GM21526 (cell line): ENCODE data around the gene TSPAN18.

ENCODE experiments used
- ATAC-seq: cut with Tn5 transposase; IDR thresholded peaks from one replicate; pipeline ENCODE4 v1.9.1; 2021; ENCODE audit warnings: moderate library complexity; ENCODE audit not compliant: unreplicated experiment, low FRiP score

TSPAN18 gene

DNA sequence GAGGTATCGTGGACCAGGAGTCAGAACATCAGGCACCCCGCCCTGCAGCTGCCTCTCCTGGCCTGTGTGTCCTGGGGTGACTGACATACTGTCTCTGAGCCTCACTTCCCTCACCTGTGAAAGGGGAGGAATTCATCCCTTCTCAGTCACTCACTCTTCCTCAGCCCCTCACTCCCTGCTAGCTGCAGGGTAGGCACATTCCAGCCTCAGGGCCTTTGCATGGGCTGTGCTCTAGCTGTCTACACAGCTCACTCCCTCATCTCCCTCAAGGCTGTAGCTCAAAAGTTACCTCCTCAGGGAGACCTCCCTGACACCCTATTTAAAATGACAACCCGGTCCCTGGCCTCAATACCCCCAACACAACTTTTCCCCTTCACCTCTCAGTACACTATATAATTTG is 221.4 kb downstream of the TSPAN18 start:
- ATAC-seq = no peak

DNA sequence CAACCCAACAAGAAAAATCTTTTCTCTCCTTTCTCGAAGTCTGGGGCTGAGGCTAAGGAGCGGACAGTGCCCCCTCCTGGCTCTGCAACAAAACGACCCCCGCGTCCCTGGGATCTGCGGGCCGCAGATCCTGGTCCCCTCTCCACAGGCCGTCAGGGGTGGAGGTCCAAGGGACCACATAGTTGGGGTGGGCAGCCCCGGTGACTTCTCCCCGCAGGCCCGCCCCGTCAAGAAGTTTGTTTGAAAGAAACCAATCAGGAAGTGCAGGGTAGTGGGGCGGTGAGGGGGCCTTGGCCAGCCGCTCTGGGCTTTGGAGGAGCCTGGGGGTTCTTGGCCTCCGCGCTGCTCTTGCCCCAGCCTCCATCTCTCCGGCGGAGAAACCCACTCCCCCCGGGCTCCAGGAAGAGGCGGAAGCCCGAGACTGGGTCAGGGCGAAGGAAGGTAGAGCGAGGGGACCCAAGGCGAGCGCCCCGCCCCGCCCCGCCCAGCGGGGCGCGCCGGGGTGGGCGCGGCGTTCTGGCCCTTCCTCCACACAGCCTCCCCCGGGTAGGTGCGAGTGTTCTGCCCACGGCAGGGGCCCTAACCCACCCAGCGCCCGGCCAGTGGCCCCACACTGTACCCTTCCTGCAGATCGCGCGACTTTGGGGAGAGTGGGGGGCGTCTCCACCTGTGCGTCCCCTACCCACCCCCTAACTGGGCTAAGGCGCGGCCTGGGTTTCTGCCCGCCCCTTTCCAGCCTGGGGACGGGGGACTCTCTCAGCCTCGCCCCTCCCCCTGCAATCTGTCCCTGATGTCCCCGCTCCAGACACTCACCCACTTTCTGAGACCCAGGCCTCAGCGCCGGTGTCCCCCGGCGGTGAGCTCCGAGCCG is 222.6 kb downstream of the TSPAN18 start:
- no peak for ATAC-seq

DNA sequence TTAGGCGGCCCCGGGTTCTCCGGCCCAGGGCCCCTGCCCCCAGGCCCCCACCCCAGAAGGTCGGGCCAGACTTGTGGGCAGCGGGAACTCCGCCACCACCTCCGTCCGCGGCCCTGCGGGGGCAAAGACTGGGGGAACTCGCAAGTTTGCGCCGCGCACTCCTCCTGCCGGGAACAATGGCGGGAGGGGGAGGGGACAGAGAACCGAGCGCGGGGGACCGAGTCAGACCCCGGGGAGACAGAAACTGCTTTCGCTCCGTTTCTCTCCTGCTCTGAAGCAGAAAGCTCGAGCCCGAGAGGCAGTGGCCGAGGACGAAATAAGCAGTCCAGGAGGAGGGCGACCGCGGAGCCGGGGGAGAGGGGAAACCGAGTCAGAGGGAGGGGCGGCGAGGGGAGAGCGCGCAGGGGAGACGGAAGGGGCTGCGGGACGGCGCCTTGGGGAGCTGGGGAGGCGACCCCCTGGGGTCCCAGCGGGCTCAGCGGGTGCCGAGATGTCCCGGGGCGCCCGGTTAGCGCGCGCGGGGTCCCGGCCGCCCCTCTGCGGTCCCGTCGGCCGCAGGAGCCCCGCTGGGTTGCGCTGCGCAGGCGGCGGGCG is 223.4 kb downstream of the TSPAN18 start:
- ATAC-seq = no peak

DNA sequence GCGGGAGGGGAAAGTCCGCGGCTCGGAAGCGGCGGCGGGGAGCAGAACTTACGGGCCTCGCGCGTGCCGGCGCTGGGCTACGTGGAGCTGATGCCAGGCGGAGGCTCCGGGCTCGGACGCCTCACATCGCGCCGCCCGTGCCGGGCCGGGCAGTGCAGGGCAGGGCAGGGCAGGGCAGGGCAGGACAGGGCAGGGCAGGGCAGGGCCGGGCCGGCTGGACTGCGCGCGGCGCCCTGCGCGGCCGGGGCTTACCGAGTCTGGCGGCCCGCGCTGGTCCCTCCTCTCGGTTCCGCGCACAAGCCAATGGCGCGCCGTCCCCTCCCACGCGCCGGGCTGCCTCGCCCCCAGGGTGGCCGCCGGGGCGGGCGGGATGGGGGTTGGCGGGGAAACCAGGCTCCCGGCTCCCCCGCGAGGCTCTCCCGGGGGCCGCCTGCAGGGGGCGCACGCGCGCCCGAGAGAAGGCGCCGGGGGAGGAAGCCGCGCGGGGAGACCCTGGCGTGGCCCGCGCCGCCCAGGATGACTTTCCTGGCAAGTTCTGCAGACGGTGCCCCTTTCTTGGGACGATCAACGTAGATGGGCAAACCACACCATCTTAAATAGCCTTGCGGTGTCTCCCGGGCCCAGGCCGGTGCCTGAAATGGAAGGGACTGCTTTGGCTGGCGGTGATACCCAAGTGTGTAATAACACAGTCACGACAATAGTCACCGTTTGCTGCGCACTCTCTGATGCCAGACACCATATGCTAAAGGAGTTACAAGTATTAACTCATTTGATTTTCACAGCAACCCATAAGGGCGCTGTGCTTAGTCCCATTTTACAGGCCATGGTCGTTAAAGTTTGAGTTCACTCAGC is 224.1 kb downstream of the TSPAN18 start, which contains the start of gene TP53I11:
TP53I11 (minus strand) TSS at position 259 of the 852 bp plus-strand sequence. CDS start 12,548 bp downstream, outside the sequence.
- no peak for ATAC-seq

DNA sequence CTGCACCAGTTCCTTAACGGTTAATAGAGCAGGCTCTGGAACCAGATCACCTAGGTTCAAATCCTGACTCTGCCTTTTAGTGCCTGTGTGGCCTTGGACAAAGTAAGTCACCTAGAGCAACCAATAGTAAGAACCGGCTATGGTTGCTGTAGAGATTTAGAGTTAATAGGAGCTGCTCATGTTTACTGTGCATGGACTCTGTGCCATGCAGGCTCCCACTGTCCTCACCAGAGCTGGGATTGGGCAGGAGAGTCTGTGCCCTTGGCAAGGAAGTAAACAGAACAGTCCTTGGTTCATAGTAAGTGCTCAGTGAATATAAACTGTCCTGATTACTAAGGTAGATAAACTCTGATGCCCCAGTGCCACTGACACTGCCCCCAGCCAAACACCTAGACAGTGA is 225.3 kb downstream of the TSPAN18 start:
- no peak for ATAC-seq

DNA sequence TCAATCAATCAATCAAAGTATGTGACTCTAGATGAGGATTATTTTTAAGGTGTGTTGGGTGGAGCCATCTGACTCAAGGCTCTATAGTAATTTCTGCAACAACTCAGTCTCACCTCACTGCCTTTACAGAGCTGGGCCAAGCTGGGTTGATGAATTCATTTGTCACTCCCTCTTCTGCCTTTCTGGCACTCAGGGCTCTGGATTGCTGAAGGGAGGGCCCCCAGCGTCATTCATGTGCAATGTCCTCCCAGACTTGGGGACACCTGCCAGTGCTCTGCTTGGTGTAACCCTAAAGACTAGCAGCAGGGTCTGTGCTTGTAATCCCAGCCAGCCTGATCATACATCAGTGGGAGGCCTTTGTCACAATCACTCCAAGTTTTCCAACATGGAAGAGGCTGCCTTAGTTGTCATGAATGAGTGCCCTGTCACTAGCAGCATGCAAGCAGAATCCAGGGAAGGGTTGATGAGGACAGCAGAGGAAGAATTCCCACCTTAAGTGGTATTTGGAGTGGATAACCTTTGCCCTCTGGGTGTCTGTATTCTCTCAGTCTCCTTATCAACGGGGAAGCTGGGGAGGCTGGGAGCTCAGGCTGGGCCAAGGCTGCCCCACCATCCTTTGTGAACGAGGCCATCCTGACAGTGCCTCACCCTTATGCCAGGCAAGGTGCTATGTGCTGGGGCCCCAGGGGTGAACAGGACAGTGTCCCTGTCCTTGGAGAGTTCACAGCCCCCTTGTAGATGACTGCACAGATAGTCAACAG is 225.9 kb downstream of the TSPAN18 start:
- ATAC-seq = no peak

DNA sequence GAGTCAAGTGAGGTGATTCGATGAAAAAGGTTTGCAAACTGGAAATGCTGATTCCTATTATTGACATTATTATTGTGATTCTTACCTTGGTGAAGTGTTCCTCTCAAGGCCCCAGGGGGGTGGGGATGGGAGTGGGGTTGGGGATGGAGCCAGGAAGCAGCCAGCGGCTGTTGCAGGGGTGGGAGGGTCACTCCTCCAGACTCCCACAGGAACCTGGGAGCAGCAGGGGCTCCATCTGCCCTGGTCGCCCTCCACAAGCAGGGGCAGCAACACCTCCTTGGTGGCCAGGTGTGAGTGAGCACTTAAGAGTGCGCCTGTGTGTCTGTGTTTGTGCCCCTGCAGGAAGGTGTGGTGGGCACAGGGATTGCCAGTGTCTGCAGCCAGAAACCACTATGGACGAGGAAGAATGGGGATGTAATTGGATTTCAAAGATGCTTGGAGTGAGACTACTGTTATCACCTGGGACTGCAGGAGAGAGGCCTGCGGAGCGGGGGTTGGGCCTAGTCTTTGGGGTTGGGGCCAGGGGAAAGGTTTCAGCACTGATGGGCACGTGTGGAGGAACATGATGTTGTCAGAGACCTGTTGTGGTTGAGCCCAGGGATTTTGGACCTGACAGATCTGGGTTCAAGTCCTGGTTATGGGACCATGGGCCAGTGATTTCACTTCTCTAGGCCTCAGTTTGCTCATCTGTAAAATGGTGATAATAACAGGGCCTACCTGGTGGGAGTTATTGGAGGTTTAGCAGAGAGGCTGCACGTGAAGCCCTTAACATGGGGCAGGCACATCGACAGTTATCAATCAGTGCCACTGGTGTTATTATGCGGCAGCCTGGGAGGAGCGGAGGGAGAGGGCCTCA is 227.5 kb downstream of the TSPAN18 start:
- no peak for ATAC-seq

DNA sequence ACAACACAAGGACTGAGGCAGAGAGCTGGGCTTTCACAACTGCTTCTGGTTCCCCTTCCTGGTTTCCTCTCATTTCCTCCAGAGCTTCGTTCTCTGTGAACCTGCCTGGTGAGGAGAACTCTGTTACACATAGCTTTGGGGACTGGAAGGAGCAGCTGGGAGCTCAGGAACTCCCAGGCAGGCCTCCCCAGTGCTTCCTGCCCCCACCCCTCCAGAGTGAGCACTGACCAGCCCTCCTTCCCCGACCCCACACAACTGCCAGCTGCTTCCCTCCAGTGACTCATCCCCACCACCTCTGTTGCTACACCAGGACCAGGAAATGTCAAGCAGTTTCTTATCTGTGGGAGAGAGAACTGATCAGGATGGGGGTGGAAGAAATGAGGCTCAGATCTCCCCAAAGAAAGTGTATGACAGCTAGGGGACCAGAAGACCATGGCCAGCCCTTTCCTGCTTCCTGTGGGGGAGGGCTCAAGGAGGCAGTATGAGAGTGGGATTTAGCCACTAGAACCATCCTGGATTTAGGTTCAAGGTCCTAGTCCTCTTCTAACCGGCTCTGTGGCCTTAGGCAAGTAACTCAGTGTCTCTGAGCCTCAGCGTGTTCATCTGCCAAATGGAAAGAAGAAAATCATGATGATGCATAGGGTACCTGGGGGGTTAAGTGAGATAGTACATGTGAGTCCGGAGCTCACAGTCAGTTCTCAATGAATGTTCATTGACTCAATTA is 228.4 kb downstream of the TSPAN18 start:
- no peak for ATAC-seq

DNA sequence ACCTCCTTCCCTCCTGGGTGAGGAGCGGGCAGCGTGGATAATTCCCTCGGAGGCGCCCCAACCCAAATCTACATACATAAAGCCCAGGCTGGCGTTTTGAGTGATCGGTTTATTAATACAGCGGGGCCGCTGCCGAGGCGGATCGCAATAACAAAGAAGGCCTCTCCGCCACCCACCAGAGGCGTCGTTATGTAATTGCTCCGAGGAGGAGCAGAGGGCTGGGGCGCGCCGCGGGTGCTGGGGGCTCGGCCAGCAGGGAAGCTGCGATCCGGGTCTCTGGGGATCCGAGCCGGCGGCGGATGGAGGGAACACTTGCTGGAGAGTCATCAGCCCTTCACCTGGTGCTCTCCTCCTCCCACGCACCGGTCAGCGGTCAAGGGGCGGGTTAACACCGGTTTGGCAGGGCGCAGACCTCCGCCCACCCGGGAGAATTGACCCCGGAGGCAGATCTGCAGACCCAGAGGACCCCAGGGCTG is 230.3 kb downstream of the TSPAN18 start:
- ATAC-seq = no peak

DNA sequence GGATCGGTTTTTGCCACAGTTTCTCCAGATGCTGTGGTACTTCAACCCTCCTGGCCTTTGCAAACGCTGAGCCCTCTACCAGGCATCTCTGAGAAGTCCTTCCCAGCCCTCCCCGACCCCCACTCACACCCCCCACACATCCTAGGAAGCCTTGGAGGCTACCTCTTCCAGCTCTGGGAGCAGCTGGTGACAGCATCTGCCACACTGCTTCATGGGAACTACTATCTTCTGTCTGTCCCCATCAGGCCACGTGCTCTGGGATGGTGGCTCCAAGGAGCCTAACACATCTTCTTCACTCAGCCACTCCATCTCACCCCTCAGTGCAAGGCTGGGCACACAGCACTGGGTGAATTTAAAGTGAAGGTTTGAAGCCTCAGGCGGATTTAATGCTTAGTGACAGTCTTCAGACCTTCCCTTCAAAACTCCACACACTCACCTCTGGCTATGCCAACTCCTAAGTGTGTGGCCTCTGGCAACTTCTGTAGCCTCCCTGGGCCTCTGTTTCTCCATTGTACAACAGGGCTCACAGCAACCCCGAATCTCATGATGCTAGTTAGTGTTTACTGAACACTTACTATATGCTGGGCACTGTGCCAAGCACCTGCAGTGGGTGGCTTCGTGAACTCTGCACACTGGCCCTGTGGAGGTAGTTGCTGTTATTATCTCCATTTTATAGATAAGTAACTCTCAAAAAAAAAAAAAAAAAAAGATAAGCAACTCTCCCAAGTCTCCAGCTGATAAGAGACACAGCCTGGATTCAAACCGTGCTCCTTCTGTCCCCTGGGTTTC is 231.2 kb downstream of the TSPAN18 start:
- ATAC-seq = no peak

DNA sequence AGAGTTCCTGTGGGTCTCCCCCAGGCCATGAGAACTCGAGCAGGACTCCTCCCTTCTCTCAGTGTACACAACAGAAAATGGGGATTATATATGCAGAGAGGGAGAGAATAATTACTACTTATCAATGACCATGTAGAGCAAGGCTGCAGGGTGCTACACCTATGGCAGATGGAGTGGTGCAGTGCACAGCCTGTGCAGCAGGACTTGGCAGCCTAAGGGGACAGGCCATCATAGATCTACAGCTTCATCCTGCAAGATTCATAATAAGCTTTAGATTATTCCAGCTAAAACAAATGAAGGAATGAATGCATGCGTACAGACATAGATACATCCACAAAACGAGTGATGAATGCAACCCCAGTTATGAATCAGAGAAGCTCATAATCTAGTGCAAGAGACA is 232.3 kb downstream of the TSPAN18 start:
- ATAC-seq = no peak

DNA sequence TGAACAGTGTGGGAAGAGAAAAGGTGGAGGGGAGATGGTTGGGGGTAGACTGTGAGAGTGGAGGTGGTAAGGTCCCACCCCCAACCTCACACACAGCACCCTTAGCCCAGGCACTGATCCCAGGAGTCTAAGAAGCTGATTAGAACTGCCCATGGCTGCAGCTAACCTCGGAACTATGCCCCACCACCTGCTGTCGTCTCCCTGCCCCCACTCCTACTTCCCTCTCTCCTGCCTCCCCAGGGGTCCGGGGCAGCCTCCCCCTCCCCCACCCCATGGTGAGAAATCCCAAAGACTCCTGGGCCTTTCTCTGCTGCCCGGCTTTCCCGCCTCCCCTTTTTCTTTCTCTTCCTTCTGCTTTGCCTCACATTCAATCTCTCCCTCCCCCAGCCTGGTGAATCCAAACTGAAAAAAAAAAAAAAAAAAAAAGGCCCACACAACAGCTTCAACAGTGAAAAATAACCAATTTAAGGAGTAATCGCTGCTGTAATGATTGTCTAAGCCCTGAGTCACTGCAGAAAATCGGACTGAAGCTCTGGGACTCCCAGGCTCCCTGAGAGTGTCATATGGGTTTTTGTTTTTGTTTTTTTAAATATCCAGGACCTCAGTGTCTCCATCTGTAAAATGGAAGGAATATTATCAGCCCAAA is 233.6 kb downstream of the TSPAN18 start:
- no peak for ATAC-seq

DNA sequence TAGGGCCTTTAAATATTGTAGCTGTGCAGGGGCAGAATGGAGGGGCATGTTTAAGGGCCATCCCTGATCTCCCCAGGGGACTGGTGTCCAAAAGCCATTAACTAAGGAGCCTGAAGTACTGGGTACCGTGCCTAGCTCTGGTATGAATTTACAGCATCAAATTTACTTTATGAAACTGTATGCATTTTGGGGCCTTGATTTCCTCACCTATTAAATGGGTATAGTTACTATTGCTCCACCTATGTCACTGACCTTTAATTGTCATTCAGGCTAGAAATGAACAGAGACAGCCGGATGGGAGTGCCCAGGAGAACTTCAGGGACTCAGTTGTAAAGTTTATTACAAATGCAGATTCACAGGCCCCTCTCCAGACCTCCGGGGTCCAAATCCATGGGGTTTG is 235.7 kb downstream of the TSPAN18 start:
- ATAC-seq = no peak

DNA sequence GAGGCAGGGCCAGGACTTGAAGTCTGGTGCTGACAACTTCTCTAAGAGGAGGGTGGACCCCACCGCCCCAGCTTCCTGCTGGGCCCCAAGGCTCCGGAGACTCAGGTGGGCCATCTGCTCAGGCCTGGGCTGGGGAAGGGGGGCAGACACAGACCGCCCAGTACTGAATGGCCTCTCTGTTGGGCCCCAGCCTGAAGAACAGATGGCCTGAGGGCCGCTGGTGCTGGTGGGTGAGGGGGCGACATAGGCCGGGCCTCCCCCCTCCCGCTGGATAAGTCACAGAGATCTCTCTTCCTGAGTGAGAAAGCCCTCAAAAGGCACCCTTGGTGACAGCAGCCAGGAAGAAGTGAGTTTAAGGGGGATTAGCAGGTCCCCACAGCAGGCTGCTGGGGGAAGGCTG is 236.4 kb downstream of the TSPAN18 start:
- ATAC-seq = no peak

DNA sequence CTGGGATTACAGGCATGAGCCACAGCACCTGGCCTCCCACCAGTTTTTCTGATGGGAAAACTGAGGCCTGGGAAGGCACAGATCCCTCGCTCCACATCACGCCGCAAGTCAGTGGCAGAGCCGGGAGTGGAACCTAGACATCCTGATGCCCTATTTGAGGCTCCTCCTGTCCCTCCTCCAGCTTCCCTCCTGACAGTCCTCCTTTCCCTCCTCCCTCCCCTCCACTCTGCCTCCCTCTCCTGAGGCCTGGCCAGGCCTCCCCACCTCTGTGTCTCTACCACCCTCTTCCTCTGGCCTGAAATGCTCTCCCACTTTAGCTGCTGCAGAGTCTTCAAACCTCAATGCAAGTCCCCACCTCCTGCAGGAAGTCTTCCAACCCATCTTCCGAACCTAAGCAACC is 237.2 kb downstream of the TSPAN18 start:
- no peak for ATAC-seq

DNA sequence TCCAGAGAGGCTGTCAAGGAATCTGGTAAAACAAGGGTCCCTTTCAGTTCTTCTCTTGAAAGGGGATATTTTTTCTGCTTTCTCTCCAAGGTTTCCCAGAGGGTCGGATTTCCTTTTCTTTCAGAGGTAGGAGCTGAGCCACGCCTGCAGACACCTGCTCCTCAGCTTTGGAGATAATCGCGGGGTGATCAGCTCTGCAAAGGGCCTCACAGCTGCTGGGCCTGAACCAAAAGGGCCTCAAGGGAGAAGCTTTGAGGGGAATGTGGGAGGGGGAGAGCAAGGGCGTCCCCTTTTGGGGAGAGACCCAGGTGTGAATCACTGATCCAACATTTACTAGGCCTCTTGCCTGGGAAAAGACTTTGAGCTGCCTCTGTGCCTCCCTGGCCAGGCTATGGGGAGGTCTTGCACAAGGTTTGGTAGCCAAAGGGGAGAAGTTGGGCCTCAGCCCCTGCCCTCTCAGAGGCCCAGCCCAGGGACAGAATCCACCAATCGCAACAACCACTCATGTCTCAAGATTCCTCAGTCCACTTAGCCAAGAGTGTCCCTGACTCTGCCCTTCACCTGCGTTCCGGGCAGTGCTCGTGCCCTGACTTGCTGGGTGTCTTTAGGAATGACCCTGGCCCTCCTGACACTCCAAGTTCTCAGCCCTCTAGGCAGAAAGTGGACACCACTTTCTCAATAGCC is 237.9 kb downstream of the TSPAN18 start:
- no peak for ATAC-seq

DNA sequence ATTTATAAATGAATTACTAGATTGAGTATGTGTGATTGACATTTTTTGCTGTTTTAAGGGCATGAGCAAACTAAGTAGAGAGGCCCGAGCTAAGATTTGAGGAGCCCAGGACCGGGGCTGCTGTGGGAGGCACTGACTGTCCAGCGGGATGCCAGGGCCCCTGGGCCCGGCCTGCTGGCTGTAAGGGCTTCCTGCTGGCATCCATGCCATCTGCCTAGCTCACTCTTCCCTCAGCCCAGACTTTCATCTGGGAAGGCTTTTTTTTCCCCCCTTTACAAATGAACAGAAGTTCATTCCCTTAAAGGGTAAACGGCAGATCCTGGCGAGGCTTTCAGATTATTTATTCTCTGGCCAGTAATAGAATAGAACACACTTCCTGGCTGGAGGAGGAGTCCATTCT is 239.9 kb downstream of the TSPAN18 start:
- no peak for ATAC-seq
